Small intestine (tissue), 16 donors: ENCODE measurements around the gene GRSF1. TPM values are rescaled to one million over a fixed set of nuclear protein-coding genes. Genes with fewer than 3 reads are reported as not detected.

Experiments
- DNase-seq, 2 donors: peaks; one replicate each; pipeline versions ENCODE4 v3.0.0 to v3.0.0-alpha.2; 2013
- FAIRE-seq: peaks from 2 replicates; lab custom pipeline; 2012; peaks lifted over from hg19 to GRCh38; lab: Jason Lieb, UNC
- H3K27ac ChIP-seq, 3 donors: one replicate each; pipeline ENCODE4 v1.5.1; 2013; ENCODE audit warnings: low read length in 2 of 3, mild to moderate bottlenecking in 2 of 3, control low read depth in 1 of 3, inconsistent platforms in 1 of 3, low read depth in 1 of 3, moderate library complexity in 1 of 3
- H3K27me3 ChIP-seq, 3 donors: one replicate each; pipeline ENCODE4 v1.6.1; 2013; ENCODE audit warnings: low read length in 3 of 3, inconsistent platforms in 1 of 3; ENCODE audit not compliant: control insufficient read depth in 3 of 3, insufficient read depth in 3 of 3
- H3K36me3 ChIP-seq, 3 donors: one replicate each; pipeline ENCODE4 v1.6.1; 2013; ENCODE audit warnings: low read length in 3 of 3, inconsistent platforms in 1 of 3, low read depth in 1 of 3, mild to moderate bottlenecking in 1 of 3, moderate library complexity in 1 of 3; ENCODE audit not compliant: control insufficient read depth in 3 of 3, insufficient read depth in 2 of 3
- H3K4me1 ChIP-seq, 3 donors: one replicate each; pipeline ENCODE4 v1.6.1; 2013; ENCODE audit warnings: low read length in 2 of 3, inconsistent platforms in 1 of 3, low read depth in 1 of 3, mild to moderate bottlenecking in 1 of 3, moderate library complexity in 1 of 3; ENCODE audit not compliant: control insufficient read depth in 3 of 3, insufficient read depth in 2 of 3
- H3K4me3 ChIP-seq, 3 donors: one replicate each; pipeline ENCODE4 v1.5.1; 2013; ENCODE audit warnings: low read length in 3 of 3, control low read depth in 1 of 3, inconsistent platforms in 1 of 3, low read depth in 1 of 3, mild to moderate bottlenecking in 1 of 3, moderate library complexity in 1 of 3
- H3K9me3 ChIP-seq, 2 donors: one replicate each; pipeline ENCODE4 v1.6.1; 2013; ENCODE audit warnings: low read depth in 1 of 2, low read length in 1 of 2; ENCODE audit not compliant: control insufficient read depth in 2 of 2, insufficient read depth in 1 of 2
- WGBS, 3 donors: extraction: QIAGEN DNeasy Blood & Tissue Kit; methylation state at CpG; one replicate each; pipeline ENCODE4 v1.1.7; 2013; 5-methylcytosine and 5-hydroxymethylcytosine counted together
- long read RNA-seq, 10 donors: transcript quantifications; one replicate each; lab custom pipeline, GENCODE V29; 2026
- polyA plus RNA-seq, 4 donors: library from polyadenylated mRNA; stranded (reverse) in 3 of 4; unstranded in 1 of 4; fragments of 200-250 nt in 3 of 4; fragments of 120-200 nt in 1 of 4; gene quantifications; one replicate each; pipeline versions ENCODE4 v1.2.1 to v1.2.3, GENCODE V29; 2013
- donor health status: healthy with polysubstance abuse.
- donor health status: control.
- donor health status: control.
- donor health status: Bipolar disorder and iron deficiency.
- donor health status: healthy.

The GRSF1 gene
- 10 to 100 TPM; 41.1 to 69.1 (median 57.7) TPM for polyA plus RNA-seq
- long read RNA-seq, donor 1, full-length matches to known transcripts = 29 of 34 reads
- long read RNA-seq, donor 1, partial matches to known transcripts = 5 of 34 reads
- long read RNA-seq, donor 1, other reads (novel, unspliced or antisense) = 0 of 34 reads
- long read RNA-seq, donor 2, full-length matches to known transcripts = 7 of 7 reads
- long read RNA-seq, donor 2, partial matches to known transcripts = 0 of 7 reads
- long read RNA-seq, donor 2, other reads (novel, unspliced or antisense) = 0 of 7 reads
- long read RNA-seq, donor 3, full-length matches to known transcripts = 7 of 7 reads
- long read RNA-seq, donor 3, partial matches to known transcripts = 0 of 7 reads
- long read RNA-seq, donor 3, other reads (novel, unspliced or antisense) = 0 of 7 reads
- long read RNA-seq, donor 4, full-length matches to known transcripts = 2 of 2 reads
- long read RNA-seq, donor 4, partial matches to known transcripts = 0 of 2 reads
- long read RNA-seq, donor 4, other reads (novel, unspliced or antisense) = 0 of 2 reads
- long read RNA-seq, donor 5, full-length matches to known transcripts = 4 of 4 reads
- long read RNA-seq, donor 5, partial matches to known transcripts = 0 of 4 reads
- long read RNA-seq, donor 5, other reads (novel, unspliced or antisense) = 0 of 4 reads
- long read RNA-seq, donor 6, full-length matches to known transcripts = 11 of 11 reads
- long read RNA-seq, donor 6, partial matches to known transcripts = 0 of 11 reads
- long read RNA-seq, donor 6, other reads (novel, unspliced or antisense) = 0 of 11 reads
- long read RNA-seq, donor 7, full-length matches to known transcripts = 37 of 43 reads
- long read RNA-seq, donor 7, partial matches to known transcripts = 0 of 43 reads
- long read RNA-seq, donor 7, other reads (novel, unspliced or antisense) = 6 of 43 reads
- long read RNA-seq, donor 8, full-length matches to known transcripts = 2 of 2 reads
- long read RNA-seq, donor 8, partial matches to known transcripts = 0 of 2 reads
- long read RNA-seq, donor 8, other reads (novel, unspliced or antisense) = 0 of 2 reads
- long read RNA-seq, donor 9 = 0 reads
- long read RNA-seq, donor 10, full-length matches to known transcripts = 17 of 22 reads
- long read RNA-seq, donor 10, partial matches to known transcripts = 0 of 22 reads
- long read RNA-seq, donor 10, other reads (novel, unspliced or antisense) = 5 of 22 reads

DNA sequence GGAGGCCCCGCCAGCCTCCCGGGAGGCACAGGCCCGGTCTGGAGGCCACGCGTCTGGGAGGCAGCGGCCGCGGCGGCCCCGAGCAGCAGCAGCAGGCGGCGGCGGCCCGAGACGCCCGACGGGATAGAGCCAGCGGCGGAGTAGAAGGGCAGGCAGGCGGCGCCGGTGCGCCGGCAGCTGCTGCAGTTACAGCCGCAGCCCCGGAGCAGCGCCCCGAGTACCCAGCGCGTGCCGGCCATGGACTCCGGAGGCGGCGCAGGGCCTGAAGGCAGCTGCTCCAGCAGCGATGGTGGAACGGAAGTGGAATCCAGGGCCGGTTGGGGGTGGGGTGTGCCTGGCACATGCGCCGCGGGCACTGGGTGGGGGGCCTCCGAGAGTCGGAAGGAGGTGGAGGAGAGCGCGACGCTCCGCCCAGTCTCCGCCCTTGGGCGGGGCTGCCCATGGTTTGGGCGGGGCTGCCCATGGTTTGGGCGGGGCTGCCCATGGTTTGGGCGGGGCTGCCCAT, at the start of gene GRSF1:
Gene GRSF1, minus strand, starts transcription at position 302 of the 505 bp plus-strand sequence. Its CDS starts 63 bp downstream, at position 239.
- no peaks in the 10 kb centered on the region for H3K27me3 ChIP-seq
- H3K27ac ChIP-seq = peak within 1 kb of the TSS; percentile 76 to 96 (median 93)
- no peaks in the 10 kb centered on the region for H3K9me3 ChIP-seq
- peak; percentile 93 to 96 for DNase-seq
- H3K4me3 ChIP-seq = peak within 1 kb of the TSS; percentile 86 to 93 (median 90)
- WGBS, 3 donors = 0 to 2% (median 1%) methylated on average over 28 to 50 of the region's 51 CpGs
- H3K4me1 ChIP-seq = peaks cover 0 to 9% (median 7%) of the 10 kb centered on the region in 3 donors
- no peak for FAIRE-seq
- peaks cover 2 to 11% (median 6%) of the 10 kb centered on the region in 3 donors for H3K36me3 ChIP-seq

DNA sequence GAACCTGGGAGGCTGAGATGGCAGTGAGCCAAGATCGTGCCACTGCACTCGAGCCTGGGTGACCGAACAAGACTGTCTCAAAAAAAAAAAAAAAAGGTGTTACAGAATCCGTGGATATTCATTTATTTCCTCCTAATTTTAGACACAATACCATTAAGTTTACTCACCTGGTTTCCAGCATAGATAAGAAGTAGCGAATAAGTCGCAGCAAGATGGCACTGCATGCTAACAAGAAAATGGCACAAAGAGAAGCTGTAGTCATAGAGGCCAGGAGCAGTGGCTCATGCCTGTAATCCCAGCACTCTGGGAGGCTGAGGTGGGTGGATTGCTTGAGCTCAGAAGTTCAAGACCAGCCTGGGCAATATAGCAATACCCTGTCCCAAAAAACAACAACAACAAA, 45.5 kb upstream of the GRSF1 start:
- no peaks in the 10 kb centered on the region for H3K4me1 ChIP-seq
- peak in 1 of 2 donors; percentile 8 for DNase-seq
- H3K36me3 ChIP-seq = no peaks in the 10 kb centered on the region
- 54 to 69% (median 56%) methylated on average over 6 of the region's 6 CpGs for WGBS, 3 donors
- H3K27me3 ChIP-seq = no peaks in the 10 kb centered on the region
- H3K27ac ChIP-seq = no peak overlapping the region
- H3K9me3 ChIP-seq = peaks cover 0 to 3% of the 10 kb centered on the region in 2 donors
- no peak for FAIRE-seq
- no peak overlapping the region for H3K4me3 ChIP-seq

DNA sequence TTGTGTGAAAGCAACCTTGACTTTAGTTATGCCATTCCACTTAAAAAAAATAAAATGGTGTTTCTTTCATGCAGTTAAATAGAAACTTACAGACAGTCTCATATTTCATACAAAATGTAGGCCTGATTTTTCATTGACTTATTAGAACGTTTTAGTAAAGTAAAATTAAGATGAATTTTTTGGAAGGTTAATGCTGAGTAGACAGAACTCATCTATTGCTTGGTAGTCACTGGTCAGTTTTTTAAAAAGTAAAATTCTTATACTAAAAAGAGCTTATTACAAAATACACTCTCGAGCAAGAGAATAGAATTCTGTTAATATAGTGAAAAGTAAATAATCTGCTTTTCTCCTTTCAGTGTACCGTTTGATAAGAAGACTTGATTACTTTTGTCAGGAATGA, 41.0 kb upstream of the GRSF1 start:
- no peak for FAIRE-seq

DNA sequence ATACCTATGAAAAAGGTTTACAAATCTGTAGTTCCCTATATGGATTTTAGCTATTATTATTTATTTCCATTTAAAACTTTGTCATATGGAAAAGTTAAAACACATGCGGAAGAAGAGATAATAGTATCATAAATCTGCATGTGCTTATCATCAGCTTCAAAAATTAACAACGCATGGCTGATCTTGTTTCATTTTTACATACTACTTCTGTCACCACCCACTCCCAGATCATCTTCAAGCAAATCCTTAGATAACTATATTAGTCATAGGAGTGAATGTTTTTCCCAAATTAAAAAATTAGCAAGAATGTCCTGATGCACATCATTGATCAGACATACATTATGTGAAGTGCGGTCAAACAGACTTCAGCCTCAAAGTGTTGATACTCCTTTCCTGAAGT, 37.9 kb upstream of the GRSF1 start:
- Histone ChIP-seq H3K36me3 (no peaks in the 10 kb centered on the region), H3K9me3 (no peaks in the 10 kb centered on the region), H3K4me3 (no peak overlapping the region), H3K27me3 (no peaks in the 10 kb centered on the region), H3K4me1 (peaks cover 0 to 5% (median 0%) of the 10 kb centered on the region in 3 donors), H3K27ac (no peak overlapping the region)
- WGBS, 3 donors = 49 to 68% (median 58%) methylated on average over 3 of the region's 3 CpGs
- DNase-seq = no peak
- no peak for FAIRE-seq

More for the DNA sequence above, 41.0 kb upstream of the GRSF1 start:
- Histone ChIP-seq H3K4me3 (no peak overlapping the region), H3K36me3 (no peaks in the 10 kb centered on the region), H3K27ac (no peak overlapping the region), H3K27me3 (no peaks in the 10 kb centered on the region), H3K4me1 (peaks cover 0 to 5% (median 0%) of the 10 kb centered on the region in 3 donors), H3K9me3 (peaks cover 0 to 3% of the 10 kb centered on the region in 2 donors)
- DNase-seq = no peak
- WGBS, 3 donors = 67 to 71% (median 70%) methylated on average over 3 of the region's 3 CpGs

- no peak for DNase-seq
- no peak for FAIRE-seq
- Histone ChIP-seq H3K27me3 (no peaks in the 10 kb centered on the region), H3K27ac (no peak overlapping the region), H3K36me3 (no peaks in the 10 kb centered on the region), H3K4me3 (no peak overlapping the region), H3K9me3 (no peaks in the 10 kb centered on the region), H3K4me1 (peaks cover 0 to 5% (median 0%) of the 10 kb centered on the region in 3 donors)
- 80 to 85% (median 81%) methylated on average over 19 of the region's 19 CpGs for WGBS, 3 donors
These were observed 34.8 kb upstream of the GRSF1 start for GRCh38 chr4:70874268-70875156.

DNA sequence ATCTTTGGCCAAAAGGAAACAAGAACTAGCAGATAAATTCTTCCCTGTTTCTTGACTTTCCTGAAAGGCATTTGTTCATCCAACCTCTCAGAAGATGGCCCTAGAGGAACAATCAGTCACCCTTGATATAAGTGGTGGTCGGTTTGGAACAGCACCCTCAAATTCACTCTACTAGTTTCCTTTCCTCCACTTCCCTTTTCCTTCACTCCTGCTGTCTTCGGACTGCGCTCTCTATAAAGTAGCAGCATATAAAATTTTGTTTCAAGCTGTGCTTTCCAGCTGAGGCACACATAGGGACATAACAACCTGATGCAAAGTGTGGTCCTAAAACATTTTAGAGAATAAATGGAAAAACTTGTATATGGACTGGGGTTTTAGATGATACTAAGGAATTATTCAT, 33.5 kb upstream of the GRSF1 start:
- DNase-seq = no peak
- no peaks in the 10 kb centered on the region for H3K27me3 ChIP-seq

DNA sequence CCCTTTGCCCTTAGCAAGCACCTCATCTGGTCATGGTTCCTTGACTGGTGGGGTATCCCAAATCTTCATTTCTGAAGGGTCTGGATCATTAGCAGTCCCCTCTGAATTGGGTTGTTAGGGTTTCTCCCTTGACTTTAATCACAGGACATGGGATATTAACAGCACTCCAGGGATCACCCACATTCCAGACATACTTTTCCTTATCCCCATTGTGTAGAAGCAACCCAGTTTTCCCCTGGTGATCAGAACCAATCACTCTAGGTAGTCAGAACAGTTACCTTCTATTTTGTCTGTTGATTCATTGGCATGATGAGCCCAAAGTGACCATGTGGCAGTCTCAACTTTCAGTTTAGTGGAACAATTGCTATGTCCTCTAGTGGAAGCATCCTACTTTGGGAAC, 29.1 kb upstream of the GRSF1 start:
- Histone ChIP-seq H3K4me1 (no peaks in the 10 kb centered on the region), H3K9me3 (no peaks in the 10 kb centered on the region), H3K27ac (no peak overlapping the region), H3K36me3 (no peaks in the 10 kb centered on the region), H3K4me3 (no peak overlapping the region), H3K27me3 (no peaks in the 10 kb centered on the region)
- no peak for FAIRE-seq
- DNase-seq = no peak

More for the DNA sequence above, 33.5 kb upstream of the GRSF1 start:
- Histone ChIP-seq H3K4me3 (no peak overlapping the region), H3K9me3 (no peaks in the 10 kb centered on the region), H3K4me1 (peaks cover 0 to 5% (median 0%) of the 10 kb centered on the region in 3 donors), H3K36me3 (no peaks in the 10 kb centered on the region), H3K27ac (no peak overlapping the region)
- 87 to 90% (median 88%) methylated on average over 3 of the region's 3 CpGs for WGBS, 3 donors
- FAIRE-seq = no peak
